Fibroblast of the aortic adventitia (primary cell): Measurements from ENCODE around the gene LILRA6. TPM values are rescaled to one million over a fixed set of nuclear protein-coding genes. Genes with fewer than 3 reads are reported as not detected.
A peak's percentile ranks its signal among the peaks of the same experiment; 100 is the strongest.

Source experiments
- DNase-seq: peaks from one replicate; pipeline ENCODE4 v3.0.0-alpha.2; 2010; ENCODE audit warnings: low read depth
- H3K4me3 ChIP-seq: 2 replicates; pipeline ENCODE4 v1.5.1; 2011; ENCODE audit warnings: low read depth, mild to moderate bottlenecking, control low read depth, low read length, moderate library complexity
- CTCF ChIP-seq: IDR thresholded peaks from 2 replicates; pipeline ENCODE4 v1.5.1; 2011; ENCODE audit warnings: mild to moderate bottlenecking, low read length, control low read depth, inconsistent platforms; ENCODE audit not compliant: insufficient read depth
- total RNA-seq: library from RNA; depleted of rRNA; stranded (reverse); fragments of >200 nt; gene quantifications from 2 replicates; pipeline ENCODE4 v1.2.3, GENCODE V29; 2012; ENCODE audit warnings: low replicate concordance

LILRA6 gene
- total RNA-seq, 1 donor, result not detected

GRCh38 chr19:54268936-54269335, 26.3 kb upstream of the LILRA6 start:
- no peak for TF ChIP-seq CTCF
- H3K4me3 ChIP-seq, result no peak overlapping the region
- no peak for DNase-seq

- no peak overlapping the region for H3K4me3 ChIP-seq
- peak; percentile 68 for DNase-seq
- TF ChIP-seq CTCF, result peak; percentile 65
These were observed 23.5 kb upstream of the LILRA6 start for GRCh38 chr19:54266133-54266532.

- TF ChIP-seq CTCF, result no peak
- DNase-seq, result no peak
- no peak overlapping the region for H3K4me3 ChIP-seq
These were observed 19.9 kb upstream of the LILRA6 start for GRCh38 chr19:54262470-54262869.

GRCh38 chr19:54262066-54262465, 19.5 kb upstream of the LILRA6 start:
- DNase-seq, result no peak
- no peak for TF ChIP-seq CTCF
- H3K4me3 ChIP-seq, result no peak overlapping the region

- H3K4me3 ChIP-seq, result no peak within 1 kb of the TSS
- TF ChIP-seq CTCF, result no peak
- DNase-seq, result no peak
These were observed 14.5 kb upstream of the LILRA6 start, which contains the start of gene LILRB5 for GRCh38 chr19:54257116-54257480. Gene LILRB5 (minus strand): TSS chr19:54257273. CDS start chr19:54257193, 80 bp downstream.

GRCh38 chr19:54256250-54257115, 13.9 kb upstream of the LILRA6 start:
- TF ChIP-seq CTCF, result no peak
- DNase-seq, result no peak
- H3K4me3 ChIP-seq, result no peak overlapping the region
